Measurements from ENCODE around the gene PTGS1. TPM values are rescaled to one million over a fixed set of nuclear protein-coding genes. Genes with fewer than 3 reads are reported as not detected.
"Not testable (repeated sequence)": the region's sequence is repeated elsewhere in the genome, so short reads cannot be mapped to it uniquely, and the experiment has no call there.

PTGS1 gene
- total RNA-seq, 1 donor from 2014 or later: 1.4 TPM

DNA sequence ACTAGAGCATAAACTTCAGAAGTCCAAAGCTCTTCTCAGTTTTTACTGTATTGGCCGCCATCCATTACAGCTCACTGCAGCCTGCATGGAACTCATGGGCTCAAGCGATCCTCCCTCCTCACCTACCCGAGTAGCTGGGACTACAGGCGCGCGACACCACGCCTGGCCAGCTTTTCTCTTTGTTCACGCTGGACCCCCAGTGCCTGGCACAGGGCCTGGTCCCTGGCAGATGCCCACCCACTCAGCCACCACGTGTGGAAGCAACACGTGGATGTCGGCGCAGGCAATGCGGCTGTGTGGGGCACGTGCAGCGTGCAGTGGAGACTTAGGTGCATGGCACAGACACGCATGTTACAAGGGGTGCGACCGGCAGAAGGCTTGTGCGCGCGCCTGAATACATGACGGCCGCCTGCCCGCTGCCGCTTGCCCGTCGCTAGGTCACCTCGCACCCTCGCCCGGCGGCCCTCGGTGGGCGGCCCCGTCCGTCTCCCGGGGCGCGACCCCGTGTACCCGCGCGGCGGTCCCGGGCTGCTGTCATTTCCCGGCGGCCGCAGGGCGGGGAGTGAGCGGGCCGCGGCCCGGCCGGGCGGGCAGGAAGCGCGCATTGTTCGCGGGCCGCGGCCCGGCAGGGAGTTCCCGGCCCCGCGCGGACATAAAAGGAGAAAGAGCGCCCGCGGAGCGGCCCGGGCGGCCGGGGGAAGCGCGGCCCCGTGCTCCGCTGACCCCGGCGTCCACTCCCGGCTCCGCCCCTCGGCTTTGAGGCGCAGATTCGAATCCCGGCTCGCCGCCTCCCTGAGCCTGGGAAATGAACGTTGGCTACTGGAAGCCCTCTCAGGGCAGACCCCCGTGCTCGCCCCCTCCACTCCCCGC is 24.1 kb upstream of the PTGS1 start:
- peak; percentile 62 to 80 for DNase-seq (ENCODE audit: low read depth in 2 of 2)

DNA sequence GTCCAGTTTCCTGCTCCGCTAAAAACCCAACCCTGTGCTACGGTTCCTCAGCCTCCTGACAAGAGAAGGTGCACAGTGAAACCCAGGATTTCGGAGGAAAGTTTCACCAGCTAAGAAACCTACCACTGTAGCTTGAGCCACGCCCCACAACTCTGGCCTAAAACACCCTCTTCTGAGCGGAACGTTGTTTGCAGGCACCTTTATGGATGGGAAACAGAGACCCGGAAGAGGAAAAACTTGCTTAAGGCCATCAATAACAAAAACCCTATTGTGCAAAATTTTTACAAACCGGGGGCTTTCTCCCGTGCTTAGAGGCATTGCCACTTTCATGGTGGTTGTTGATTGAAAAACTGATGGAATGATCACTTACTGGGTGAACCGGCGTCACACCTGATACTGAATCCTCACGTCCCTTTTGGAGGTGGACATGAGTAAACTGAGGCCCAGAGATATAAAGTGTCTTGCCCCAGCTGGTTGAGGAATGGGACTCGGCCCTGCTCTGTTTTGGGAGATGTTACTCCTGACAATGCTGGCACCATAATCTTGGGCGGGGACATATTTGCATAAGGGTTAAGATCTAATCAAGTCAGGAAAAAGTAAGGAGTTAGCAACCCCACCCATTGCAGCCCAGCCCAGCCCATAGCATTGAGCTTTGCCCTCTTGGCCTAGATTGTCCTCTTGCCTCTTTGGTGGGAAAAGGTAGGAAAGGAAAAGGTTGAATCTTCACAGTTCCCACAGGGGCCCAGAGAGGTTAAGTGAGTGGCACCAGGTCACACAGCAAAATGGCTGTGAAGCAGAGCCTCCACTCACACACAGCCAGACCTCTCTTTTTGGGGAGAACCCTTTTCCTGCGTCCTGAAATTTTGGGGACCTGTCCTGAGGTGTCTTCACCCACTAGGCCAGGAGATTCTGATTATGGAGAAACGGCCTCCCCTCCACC is 23.2 kb upstream of the PTGS1 start:
- DNase-seq (ENCODE audit: low read depth in 2 of 2): peak; percentile 30 to 53

DNA sequence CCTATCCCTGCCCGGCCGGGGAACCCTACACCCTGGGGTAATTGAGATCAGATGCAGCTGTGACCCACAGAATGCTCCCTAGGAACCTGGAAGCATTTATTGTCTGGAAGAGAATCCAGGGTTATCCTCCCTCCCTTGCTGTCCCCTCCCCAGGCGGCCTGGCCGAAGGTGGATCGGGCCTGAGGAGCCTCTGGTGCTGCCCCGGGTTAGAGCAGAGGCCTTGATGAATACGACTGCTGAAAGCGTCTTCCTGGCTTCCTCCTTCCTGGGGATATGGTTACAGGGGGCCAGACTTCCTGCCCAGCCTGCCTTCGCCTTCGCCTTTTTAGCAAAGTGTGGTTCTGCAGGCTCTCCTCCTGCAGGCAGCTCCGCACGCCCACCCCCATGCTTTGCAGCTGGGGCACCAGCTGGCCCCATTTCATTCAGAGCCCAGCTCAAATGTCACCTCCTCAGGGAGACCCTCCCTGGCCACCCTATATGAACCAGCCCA is 22.5 kb upstream of the PTGS1 start:
- peak in 1 of 2 donors; percentile 35 for DNase-seq (ENCODE audit: low read depth in 2 of 2)

DNA sequence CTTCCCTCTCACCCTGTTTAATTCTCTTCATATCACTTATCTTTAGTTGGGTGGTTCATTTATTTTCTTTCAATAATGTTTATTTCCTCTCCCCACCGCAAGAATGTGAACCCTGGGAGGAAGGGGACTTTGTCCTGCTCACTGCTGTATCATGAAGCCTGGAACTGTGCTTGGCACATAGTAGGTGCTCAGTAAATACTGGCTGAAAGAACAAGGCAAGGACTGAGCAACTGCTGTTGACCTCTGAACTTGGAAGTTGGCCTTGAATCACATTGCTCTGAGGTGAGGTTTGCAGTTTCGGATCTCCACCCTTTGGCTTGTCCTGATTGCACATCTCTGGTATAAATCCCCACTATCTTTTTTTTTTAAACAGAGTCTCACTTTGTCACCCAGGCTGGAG is 22.0 kb upstream of the PTGS1 start:
- DNase-seq (ENCODE audit: low read depth in 2 of 2): no peak

DNA sequence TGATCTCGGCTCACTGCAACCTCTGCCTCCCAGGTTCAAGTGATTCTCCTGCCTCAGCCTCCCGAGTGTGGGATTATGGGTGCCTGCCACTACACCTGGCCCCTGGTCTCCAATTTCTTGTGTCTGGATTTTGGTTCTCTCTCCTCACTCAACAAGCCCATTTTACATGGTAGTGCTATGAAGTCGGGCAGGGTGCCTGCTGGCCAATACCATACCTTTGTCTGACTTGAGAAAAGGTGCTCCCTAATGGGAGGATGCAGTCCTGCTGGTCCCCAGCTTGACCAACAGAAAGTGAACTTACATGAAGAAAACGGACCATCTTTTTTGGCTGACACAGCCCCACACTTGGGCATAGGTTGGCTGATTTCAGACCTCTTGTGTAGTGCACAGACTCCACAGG is 21.6 kb upstream of the PTGS1 start:
- DNase-seq (ENCODE audit: low read depth in 2 of 2): no peak

DNA sequence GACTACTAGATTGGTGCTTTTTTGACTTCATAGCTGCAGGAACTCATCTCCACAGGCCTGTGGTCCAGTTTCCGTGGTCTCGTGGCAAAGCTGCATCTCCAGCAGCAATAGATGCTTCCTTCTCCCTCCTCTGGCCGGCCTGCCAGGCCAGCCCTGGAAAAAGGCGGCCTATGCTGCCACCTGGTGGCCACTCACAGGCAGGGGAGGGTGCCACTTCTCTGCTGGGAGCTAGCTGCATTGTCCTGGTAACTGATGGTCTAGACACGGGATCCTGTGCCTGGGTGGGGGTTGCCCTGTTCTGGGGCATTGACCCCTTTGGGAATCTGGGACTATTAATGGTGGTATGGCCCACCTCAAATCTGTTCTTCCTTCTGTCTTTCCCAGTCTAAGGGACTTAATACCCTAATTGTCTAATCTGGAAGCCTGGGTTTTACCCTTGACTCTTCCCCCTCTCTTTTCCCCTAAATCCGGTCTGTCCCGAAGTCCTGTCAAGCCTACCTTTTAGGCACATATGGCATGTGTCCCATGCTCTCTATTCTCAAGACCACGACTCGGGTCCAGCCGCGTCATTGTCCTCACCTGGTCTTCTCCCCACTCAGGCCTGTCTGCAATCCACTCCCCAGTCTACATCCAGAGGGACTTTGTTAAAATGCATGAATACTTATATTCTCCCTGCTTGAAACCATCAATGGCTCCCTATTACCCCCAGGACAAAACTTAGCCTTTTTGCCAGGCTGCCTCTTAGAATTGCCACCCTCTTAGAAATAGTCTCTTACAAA is 20.1 kb upstream of the PTGS1 start:
- peak; percentile 78 to 86 for DNase-seq (ENCODE audit: low read depth in 2 of 2)

DNA sequence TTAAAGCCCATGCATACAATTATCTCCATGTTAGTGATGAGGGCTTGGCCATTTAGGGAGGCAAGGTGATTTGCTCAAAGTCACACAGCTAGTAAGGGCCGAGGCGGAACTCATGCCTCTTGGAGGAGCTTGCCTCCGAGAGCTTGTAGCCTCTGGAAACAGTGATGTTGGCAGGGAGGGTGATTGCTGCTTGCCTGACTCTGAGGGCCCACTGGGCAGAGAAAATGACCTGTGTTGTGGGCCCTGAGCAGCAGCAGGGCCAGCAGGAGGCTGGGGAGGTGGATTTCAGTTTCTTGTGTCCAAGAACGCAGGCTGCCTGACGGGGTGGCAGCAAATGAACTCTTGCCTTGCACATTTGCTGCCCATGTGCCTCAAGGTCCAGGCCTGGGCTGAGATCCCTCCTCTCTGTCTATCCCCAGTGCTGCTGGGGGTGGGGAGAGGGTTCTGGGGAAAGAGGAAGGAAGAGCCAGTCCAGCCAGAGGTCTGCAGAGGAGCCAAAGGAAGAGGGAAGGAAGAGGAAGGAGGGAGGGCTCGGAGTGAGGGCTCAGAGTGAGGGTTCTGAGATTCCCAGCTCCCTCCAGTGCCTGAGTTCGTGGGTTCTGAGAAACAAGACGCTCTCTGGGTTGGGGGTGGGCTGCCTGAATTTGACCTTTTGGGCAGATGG is 16.2 kb upstream of the PTGS1 start:
- DNase-seq (ENCODE audit: low read depth in 2 of 2): no peak

DNA sequence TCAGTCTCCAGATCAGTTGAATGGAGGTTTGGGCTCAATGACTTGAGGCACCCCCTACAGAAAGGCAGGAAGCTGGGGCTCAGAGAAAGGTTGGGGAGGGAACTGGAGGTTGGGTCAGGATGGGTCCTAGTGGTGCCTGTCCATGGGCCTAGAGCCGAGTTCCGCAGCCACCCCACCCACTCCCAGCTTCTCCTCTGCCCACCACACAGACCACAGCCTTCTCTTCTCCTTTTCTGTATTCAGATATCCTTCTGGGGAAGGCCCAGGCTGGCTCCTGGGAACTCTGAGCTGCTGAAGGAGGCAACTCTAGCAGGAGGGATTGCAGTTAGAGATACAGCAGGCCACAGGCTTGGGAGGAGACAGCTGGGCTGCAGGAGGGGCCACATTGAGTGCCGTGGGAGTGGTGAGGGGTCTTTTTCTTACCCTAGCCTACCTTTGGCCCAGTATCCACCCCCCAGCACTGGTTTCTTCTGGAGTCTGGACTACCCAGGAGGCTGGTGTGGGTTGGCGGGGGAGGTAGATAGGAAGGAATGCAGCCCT is 15.4 kb upstream of the PTGS1 start:
- no peak for DNase-seq (ENCODE audit: low read depth in 2 of 2)

DNA sequence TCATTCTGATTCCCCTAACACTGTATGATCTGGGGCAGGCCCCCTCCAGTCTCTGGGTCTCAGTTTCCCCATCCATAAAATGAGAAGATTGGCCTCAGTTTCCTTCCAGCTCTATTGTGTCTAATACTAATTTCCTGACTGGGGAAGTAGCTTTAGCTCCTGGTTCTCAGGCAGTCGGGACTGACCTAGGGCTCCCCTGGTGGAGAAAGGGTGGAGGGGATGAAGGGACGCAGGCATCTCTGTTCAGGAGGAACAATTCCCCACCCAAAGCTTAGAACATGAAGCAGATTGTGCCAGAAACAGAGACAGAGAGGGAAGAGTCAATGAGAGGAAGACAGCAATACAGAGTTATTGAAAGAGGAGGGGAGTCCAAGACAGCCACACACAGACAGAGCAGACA is 14.2 kb upstream of the PTGS1 start:
- no peak for DNase-seq (ENCODE audit: low read depth in 2 of 2)

DNA sequence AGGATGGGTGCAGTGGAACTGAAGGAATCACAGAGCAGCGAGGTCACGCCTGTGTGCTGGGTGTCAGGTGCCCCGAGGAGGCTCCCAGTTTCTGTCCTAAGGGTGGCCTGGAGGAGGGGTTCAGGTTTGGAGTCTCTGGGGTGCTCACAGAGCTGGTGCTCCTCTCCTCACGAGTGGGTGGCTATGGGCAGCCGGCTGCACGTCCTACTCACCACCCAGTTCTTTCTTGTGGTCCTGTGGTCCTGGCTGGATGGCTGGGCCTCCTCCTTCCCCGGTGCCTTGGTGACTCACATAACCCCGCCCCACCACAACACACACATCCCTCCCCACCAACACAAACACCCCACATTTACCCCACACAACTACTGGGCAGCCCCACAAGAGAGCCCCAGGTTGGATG is 9.9 kb upstream of the PTGS1 start:
- no peak for DNase-seq (ENCODE audit: low read depth in 2 of 2)

DNA sequence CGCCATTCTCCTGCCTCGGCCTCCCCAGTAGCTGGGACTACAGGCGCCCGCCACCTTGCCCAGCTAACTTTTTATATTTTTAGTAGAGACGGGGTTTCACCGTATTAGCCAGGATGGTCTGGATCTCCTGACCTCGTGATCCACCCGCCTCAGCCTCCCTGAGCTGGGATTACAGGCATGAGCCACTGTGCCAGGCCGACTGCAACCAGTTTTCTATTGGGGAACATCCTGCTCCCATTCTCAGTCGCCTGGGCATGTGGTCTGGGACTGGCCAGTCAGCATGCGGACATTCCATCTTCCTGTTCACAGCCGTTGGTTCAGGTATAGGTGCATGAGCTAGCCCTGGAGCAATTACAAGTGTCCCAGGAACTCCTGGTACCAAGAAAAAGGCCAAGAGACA is 7.7 kb upstream of the PTGS1 start:
- DNase-seq (ENCODE audit: low read depth in 2 of 2): not testable (repeated sequence)

DNA sequence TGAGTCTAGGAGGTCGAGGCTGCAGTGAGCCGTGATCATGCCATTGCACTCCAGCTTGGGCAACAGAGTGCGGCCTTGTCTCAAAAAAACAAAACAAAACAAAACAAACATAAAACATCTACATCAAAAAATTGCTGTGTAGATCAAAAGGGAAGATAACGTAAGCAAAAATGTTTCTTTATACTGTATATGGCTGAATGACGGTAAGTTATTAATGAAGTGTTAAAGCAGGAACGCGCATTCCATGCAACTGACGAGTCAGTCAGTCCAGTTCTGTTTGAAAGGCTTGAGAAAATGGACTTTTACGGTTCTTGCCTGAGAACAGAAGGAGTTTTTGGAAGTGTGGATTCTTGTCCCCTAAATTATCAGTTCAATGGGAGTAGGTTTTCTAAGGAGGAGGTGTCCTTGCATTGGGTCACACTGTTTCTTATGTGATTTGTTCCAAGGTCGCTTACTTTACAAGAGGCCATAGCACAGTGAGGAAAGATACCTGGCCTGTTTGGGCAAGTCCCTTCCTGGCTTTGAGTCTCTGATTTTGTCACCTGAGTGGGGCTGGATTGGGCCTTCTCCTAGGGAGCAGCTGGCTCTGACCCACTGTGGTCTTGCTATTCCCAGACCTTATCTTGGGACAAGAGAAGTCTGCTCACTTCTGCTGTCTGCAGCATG is 6.6 kb upstream of the PTGS1 start:
- DNase-seq (ENCODE audit: low read depth in 2 of 2): no peak

DNA sequence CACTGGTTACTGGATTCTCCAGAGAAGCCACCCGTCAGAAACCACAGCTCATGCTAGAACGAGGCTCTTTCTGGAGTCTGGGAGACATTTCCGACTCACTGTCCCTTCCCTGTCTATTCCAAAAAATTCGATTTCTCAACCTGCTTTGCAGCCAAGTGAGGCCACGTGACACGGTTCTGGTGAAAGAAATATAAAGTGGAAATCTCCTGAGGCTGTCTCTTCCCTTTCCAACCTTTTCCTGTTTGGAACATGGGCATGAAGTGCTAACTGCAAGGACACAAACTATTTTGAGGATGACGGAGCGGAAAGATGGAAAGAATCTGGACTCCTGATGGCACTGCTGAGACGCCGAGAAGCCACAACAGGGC is 6.1 kb upstream of the PTGS1 start:
- peak in 1 of 2 donors; percentile 34 for DNase-seq (ENCODE audit: low read depth in 2 of 2)

DNA sequence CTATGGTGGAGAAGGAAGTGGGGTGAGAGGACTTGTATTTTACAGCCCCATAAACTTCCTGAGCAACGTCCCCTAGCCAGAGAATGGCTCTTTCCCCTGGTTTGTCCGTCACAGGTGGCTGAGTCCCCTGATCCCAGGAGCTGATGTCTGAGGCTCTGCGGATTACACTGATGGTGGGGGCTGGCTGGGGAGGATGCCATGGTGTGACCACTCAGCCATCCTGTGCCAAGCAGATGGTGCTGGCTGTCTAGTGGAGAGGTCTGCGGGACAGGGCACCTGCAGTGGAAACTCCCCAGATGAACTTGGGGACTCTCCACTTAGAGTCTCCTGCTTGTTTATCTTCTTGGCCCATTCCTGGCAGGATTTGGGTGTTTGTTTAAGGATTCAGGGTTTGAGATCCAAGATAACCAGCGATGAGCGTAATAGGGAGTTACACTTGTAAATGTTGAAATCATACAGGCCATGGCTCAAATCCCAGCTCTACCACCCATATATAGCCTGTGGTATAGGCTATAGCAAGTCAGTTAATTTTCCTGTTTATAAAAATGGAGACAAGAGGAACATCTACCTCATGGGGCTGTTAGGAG is 4.7 kb upstream of the PTGS1 start:
- no peak for DNase-seq (ENCODE audit: low read depth in 2 of 2)

DNA sequence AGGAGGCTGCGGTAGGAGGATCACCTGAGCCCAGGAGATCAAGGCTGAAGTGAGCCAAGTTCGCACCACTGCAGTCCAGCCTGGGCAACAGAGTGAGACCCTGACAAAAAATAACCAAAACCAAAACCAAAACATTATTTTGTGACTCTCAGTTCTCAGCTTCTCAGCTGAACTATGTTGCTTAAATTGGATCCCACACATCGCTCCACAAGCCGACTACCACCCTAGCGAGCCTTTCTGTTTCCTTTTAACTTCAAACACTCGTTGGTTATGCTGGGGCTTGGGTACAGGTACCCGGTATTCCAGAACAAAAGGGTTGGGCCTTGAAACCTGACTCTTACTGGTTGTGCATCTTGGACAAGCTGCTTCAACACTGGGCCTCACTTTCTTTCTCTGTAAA is 3.8 kb upstream of the PTGS1 start:
- DNase-seq (ENCODE audit: low read depth in 2 of 2): no peak

DNA sequence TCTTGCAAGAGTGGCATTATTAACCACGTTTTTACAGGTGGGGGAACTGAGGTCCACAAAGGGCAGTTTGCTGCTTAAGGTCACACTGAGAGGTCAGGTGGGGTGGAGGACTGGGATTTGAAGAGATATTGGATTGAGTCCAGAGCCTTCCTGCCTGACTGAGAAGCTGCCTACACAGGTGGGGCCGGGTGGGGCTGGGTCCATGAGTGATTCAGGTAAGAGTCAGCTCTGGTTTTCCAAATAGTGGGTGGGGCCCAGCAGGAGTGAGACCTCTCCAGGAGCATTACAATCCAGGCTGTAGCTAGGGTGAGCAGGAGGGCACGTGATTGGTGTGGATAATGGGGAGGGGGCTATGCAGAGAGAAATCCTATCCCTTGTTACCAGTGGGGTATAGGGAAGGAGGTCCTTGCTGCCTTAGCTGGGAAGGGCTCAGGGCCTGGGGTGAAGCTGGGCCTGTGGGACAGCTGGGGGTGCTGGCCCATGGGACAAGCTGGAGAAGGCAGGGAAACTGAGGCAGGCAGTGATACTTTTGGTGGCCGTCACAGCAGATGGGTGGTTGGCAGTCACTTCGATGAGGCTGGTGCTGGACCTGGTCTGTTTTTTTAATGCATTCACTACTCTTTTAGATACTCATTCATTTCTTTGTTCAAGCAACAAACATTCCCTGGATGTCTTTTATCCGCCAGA is 2.9 kb upstream of the PTGS1 start:
- no peak for DNase-seq (ENCODE audit: low read depth in 2 of 2)

DNA sequence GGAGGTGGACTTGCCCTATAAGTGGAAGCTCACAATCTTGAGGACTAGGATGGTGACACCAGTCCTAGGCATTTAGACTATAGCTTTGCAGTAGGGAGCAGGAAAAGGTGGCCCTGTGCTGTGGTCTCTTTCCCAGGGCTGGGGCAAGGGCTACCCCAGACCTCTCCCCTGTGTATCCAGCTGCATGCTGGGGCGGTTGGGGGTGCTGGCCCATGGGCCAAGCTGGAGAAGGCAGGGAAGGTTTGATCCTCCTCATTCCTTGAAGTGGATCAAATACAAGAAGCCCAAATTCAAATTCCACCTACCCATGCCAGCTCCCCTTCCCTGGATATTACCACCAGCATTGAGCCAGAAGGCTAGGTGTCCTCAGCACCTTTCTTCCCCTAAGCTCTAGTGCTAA is 2.2 kb upstream of the PTGS1 start:
- no peak for DNase-seq (ENCODE audit: low read depth in 2 of 2)

DNA sequence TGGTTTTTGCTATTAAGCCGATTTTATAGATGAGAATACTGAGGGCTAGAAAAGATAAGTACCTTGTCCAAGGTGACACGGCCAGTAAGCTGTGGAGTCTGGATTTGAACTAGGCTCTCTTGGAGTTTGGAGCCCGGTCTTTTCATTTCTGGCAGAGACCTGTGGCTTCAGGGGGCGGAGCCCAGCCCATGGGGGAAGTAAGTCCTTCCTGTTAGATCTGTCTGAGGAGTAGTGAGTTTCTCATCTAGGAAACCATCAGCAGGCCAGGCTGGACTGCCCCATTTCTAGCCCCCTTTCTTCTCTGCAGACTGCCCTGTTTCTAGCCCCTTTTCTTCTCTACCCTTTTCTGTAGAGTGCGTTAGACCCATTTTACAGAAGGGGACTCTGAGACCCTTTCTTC is 521 bp upstream of the PTGS1 start:
- DNase-seq (ENCODE audit: low read depth in 2 of 2): no peak

DNA sequence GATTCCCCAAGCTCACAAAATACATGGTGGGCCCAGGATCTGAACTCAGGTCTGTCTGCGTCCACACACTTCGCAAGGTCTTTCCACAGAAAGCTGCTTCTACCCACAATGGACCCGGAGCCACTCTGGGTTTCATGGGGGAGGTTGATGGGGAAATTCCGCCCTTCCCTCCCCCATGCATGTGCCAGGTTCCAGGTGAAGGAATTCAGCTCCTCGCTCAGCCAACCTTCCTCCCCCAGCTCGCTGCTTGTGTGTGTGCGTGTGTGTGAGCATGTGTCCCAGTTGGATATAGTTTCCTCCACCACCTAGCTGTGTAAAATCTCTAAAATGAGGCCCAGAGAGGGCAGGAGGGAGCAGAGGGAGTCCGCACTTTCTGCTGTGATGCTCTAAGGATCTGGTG is 1.0 kb downstream of the PTGS1 start:
- no peak for DNase-seq (ENCODE audit: low read depth in 2 of 2)
